Left ventricle myocardium inferior (tissue), 1 donor: ENCODE results near the gene FBXO17. TPM values are rescaled to one million over a fixed set of nuclear protein-coding genes. Genes with fewer than 3 reads are reported as not detected.

ENCODE experiments used
- DNase-seq: peaks from one replicate; pipeline ENCODE4 v3.0.0-alpha.2; 2020
- H3K27ac ChIP-seq: fragments of 200-600 bp; replicated peaks from 2 replicates; pipeline ENCODE4 v1.8.0; 2021
- H3K27me3 ChIP-seq: fragments of 200-600 bp; 2 replicates; pipeline ENCODE4 v1.8.0; 2021; ENCODE audit warnings: low read depth
- H3K36me3 ChIP-seq: fragments of 200-600 bp; 2 replicates; pipeline ENCODE4 v1.8.0; 2021
- H3K4me1 ChIP-seq: fragments of 200-600 bp; 2 replicates; pipeline ENCODE4 v1.8.0; 2021
- H3K4me3 ChIP-seq: fragments of 200-600 bp; 2 replicates; pipeline ENCODE4 v1.8.0; 2021; ENCODE audit warnings: mild to moderate bottlenecking, moderate library complexity
- H3K9me3 ChIP-seq: fragments of 200-600 bp; replicated peaks from 2 replicates; pipeline ENCODE4 v1.8.0; 2021
- CTCF ChIP-seq: fragments of 200-600 bp; IDR thresholded peaks from 2 replicates; pipeline ENCODE4 v1.8.0; 2021; ENCODE audit warnings: antibody characterized with exemption, mild to moderate bottlenecking, borderline replicate concordance
- intact Hi-C: fragments of 100-400 bp; cut with micrococcal nuclease; formaldehyde crosslinking; loops from one replicate; pipeline ENCODE4 v1.11.0; 2022
- total RNA-seq: library from RNA; stranded (reverse); fragmentation: NEBNext Ultra II Directional; extraction: Animal tissue kit (Norgen Biotek cat#: 25700); gene quantifications from one replicate; pipeline ENCODE4 v1.2.1, GENCODE V29; 2021
- donor health status: DM: no; HTN: yes; CAD: no; lungs with severe emphysema.

Gene FBXO17
- total RNA-seq, 1 donor from 2014 or later, result 3.0 TPM

DNA sequence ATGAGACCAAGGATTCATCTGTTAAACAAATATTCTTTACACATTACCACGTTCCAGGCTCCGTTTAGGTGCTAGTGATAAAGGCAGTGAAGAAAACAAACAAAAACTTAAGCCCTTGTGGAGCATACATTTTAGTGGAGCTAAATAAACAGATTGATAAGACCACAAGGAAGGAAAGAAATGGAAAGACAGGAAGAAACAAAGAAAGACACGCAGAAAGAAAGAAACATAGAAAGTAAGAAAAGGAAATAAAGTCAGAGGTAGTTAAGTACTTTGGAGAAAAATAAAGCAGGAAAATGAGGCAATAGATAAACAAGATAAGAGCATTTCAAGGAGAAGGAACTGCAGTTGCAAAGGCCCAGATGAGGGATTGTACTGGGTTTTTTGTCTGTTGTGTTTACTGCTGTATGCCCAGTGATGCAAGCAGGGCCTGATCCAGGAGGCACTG, 74.8 kb downstream of the FBXO17 start:
- Histone ChIP-seq H3K4me3 (peak overlapping the region; percentile 94), H3K27me3 (no peaks in the 10 kb centered on the region), H3K4me1 (peaks cover 37% of the 10 kb centered on the region), H3K9me3 (no peaks in the 10 kb centered on the region), H3K27ac (no peak overlapping the region), H3K36me3 (peaks cover 12% of the 10 kb centered on the region)
- intact Hi-C loops, result no loop called here
- no peak for DNase-seq
- no peak for TF ChIP-seq CTCF

DNA sequence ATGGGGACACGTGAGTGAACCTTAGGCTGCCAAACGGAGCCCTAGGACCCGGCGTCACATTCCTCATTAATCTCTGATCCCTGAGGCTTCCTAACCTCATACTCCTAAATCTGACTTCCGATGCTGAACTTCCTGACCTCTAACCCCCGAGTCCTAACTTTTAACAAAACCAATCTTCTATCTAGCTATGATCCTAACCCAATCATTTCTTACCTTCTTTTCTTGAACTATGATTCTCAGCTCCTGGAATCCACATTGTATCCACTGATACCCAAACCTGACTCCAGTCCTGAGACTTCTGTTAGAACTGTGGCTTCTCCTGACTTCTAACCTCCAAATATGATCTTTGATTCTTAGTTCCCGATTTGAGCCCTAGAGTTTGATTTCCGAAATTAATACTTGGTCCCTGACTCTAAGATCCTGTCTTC, 75.3 kb downstream of the FBXO17 start:
- Histone ChIP-seq H3K9me3 (no peaks in the 10 kb centered on the region), H3K4me3 (peak overlapping the region; percentile 94), H3K27ac (peak overlapping the region; percentile 92), H3K4me1 (peaks cover 39% of the 10 kb centered on the region), H3K27me3 (no peaks in the 10 kb centered on the region), H3K36me3 (peaks cover 6% of the 10 kb centered on the region)
- no peak for DNase-seq
- intact Hi-C loops, result no loop called here
- no peak for TF ChIP-seq CTCF

DNA sequence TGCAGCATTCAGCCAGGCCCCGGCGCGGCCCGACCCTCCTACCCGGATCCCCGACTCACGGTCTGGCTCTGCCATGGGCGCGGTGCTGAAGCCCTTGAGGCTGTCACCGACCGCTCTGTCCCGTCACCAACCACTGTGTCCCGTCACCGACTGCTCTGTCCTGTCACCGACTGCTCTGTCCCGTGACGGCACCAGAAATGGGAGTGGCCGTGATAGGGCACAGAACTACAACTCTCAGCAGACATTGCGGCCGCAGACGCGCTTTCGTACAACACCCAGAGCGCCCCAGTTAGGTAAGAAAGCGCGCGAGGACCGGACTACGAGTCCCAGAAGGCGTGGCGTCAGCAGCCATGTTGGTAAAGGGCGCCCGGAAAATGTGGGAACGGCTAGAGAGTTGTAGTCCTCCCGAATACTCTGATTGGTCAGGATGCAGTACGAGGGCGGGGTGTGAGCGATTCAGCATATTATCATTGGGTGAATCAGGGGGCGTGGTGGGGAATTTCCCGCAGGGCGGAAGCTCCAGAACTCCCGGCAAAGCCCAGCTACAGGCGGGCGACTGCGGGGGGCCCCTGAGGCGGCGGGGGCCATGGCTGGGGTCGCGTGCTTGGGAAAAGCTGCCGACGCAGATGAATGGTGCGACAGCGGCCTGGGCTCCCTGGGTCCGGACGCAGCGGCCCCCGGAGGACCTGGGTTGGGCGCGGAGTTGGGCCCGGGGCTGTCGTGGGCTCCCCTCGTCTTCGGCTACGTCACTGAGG, 75.9 kb downstream of the FBXO17 start, which contains the start of the genes NFKBIB and SIRT2:
Gene NFKBIB, plus strand, starts transcription at position 523 of the 755 bp plus-strand sequence. Its CDS starts 64 bp downstream, at position 587.
Gene SIRT2, minus strand, starts transcription at position 172 of the 755 bp plus-strand sequence. Its CDS starts 97 bp downstream, at position 75.
- Histone ChIP-seq H3K27ac (peak within 1 kb of the TSS; percentile 92), H3K36me3 (peaks cover under 1% of the 10 kb centered on the region), H3K9me3 (no peaks in the 10 kb centered on the region), H3K4me3 (peak within 1 kb of the TSS; percentile 94), H3K27me3 (no peaks in the 10 kb centered on the region), H3K4me1 (peaks cover 45% of the 10 kb centered on the region)
- intact Hi-C loops, result no loop called here
- no peak for TF ChIP-seq CTCF
- peak; percentile 100 for DNase-seq

DNA sequence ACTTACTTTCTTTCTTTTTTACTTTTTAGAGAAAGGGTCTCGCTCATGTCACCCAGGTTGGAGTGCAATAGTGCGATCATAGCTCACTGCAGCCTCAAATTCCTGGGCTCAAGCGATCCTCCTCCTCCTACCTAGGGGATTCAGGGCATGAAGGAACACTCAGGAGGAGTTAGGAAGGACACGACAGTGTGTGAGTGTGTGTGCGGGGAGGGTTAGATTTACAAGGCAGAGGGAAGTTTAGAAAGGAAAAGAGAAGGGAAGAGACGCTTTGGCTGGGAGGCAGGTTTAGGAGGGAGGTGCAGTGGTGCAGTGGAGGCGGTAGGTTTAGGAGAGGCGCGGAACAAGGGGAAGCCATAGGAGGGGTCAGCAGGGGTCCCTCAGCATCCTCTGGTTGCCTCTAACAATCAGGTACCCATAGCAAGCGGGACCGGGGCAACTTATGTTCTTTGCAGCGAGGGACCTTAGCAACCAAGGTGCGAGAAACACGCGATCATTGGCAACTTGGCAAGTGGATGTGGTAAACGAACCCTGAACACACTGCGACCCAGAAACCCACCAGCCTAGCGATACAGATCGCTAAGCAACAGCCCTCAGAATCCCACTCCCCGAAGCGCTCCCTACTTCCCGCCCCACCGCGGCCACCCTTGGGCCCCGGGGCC, 76.6 kb downstream of the FBXO17 start:
- no peak for DNase-seq
- Histone ChIP-seq H3K4me3 (peak overlapping the region; percentile 94), H3K9me3 (no peaks in the 10 kb centered on the region), H3K36me3 (no peaks in the 10 kb centered on the region), H3K27me3 (no peaks in the 10 kb centered on the region), H3K4me1 (peaks cover 50% of the 10 kb centered on the region), H3K27ac (peak overlapping the region; percentile 92)
- TF ChIP-seq CTCF, result no peak
- intact Hi-C loops, result no loop called here

DNA sequence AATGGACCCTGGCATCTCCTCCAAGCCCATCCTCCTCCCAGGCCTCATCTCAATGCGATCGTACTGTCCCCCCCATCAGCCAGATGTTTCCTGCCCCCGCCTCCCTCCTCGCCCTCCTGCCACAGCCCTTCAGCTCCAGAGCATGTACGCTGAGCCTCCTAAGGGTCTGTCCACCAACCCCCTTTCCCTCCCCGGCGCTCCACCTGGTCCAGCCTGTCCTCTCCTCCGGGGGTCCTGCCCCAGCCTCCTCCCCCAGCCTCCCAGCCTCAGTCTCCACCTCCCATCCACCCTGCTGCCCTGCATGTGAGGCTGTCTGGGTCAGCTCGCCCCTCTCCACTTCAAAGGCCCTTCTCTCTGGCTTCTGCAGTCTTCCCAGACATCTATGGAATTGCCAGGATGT, 80.6 kb downstream of the FBXO17 start:
- no peak for DNase-seq
- Histone ChIP-seq H3K4me1 (peaks cover 65% of the 10 kb centered on the region), H3K27ac (no peak overlapping the region), H3K36me3 (peaks cover 17% of the 10 kb centered on the region), H3K9me3 (no peaks in the 10 kb centered on the region), H3K27me3 (no peaks in the 10 kb centered on the region), H3K4me3 (no peak overlapping the region)
- TF ChIP-seq CTCF, result no peak
- intact Hi-C loops, result no loop called here
